ENCODE measurements around the gene SERPINE3.

SERPINE3 gene

DNA sequence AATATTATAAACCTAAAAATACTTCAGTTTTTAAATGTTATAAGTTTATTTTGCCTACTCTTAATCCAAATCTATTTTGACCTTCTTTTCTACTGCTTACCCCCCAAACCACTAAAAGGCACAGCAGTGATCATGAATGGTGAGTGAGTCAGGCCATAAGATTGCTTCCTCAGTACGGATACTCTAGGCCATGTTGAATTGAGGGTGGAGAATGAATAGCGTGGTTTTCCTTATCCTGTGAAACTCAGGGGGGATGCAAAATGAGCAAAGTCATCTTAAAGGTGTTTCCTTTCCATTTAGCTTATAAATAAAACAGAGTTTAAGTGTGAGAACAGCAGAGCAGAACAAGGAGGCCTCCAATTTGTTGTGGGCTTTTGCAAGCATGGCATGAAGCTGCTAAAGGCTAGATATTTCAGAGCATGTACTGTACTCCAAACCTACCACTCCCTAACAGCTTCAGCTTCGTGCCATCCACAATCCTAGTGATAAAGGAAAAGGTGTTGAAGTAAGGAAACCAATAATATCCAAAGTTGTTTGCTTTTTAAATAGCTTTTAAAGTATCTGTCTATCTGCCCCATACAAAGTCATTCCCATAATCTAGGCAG, 25.0 kb downstream of the SERPINE3 start:
- DNase-seq = no peak

DNA sequence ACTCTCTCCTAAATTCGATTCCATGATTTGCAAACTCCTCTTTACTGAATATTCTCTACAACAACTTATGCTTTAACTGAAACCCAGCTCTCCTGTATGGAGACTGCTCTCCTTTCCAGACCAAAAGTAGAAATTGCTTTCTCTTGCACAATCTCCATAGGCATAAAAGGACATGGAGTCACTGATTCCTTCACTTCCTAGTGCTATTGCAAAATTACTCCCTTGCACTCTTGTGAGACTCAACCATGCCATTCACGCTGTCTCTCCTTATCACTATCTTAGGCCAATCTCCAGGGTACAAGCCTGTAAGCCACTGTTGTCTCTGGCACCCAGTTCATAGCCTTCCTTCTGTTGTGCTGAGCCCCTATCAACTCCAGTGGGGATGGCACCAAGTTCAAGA, 30.6 kb downstream of the SERPINE3 start:
- DNase-seq = no peak

DNA sequence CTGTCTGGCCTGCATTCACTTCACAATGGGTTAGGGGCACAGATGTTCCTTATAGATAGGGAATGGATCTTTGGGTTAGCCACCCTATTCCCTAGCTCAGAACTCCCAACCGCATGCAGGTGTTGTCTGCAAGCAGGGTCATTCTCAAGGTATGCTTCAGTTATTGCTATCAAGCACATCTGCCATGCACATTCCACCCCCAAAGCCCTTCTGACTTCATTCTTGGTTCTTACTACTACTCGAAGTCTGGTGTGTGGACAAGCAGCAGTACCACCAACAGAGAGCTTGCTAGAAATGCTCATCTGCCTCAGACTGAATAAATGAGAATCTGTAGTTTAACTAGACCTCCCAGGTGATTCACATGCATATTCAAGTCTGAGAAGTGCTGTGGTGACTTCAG, 31.3 kb downstream of the SERPINE3 start:
- no peak for DNase-seq

DNA sequence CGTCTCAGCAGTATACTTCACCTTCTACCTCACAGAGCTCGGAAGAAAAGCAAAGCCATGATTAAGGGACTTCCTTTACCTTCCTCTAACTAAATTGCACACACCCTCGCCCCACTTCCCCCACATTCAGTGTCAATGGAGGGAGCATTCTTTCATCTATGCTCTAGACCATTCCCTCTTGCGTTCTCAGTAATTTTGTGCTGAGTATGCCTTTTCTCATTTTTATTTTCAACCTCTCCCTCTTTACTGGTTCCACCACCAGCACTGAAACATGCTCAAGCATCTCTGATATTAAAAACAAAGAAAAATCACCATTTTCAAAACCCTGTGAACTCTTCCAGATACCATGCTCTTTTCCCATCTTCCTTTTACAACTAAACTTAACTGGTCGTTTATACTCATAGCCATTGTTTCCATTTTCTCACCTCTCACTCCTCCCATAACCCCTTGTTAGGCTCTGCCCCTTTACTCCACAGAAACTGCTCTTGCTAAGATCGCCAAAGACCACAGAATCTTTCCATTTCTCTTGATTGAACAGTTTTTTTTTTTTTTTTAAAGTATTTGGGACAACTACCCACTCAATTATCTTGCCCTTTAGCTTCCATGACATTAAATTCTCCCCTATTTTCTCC, 32.4 kb downstream of the SERPINE3 start:
- no peak for DNase-seq

DNA sequence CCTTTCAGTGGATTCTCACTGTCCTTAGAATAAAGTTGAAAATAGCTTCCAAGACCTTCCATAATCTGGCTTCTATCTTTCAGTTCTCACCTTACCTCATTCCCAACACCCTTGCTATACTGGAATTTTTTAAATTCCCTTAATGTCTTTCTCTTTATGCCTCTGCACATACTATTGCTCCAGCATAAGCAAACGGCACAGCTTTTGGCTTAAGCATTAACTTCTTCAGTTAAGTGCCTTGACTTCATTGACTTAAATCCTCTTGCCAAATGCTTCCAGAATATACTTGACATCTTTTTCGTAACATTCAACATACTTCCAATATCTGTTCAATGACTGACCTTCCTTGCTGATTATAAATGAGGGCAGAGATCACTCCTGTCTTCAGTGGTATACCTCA, 34.0 kb downstream of the SERPINE3 start:
- no peak for DNase-seq

DNA sequence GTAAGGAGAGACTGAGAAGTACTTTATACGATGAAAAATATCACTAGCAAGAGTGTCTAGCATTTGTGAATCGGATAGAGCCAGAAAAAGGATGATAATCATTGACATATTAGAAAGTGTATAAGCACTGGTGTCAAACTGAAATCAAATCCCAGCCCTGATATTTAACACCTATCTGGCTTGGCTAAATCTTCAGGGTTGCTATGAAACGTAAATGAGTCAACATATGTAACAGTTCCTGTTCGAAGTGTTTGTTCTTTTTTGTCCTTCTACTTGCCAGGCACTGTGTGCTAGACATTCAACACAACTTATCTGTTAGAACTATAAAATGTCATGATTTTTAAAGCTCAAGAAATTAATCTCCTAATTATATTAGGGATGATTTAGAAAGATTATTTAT, 40.8 kb downstream of the SERPINE3 start:
- DNase-seq = no peak

GRCh38 chr13:51385114-51385513, 45.6 kb downstream of the SERPINE3 start:
- DNase-seq = no peak

GRCh38 chr13:51394724-51395123, 55.2 kb downstream of the SERPINE3 start:
- no peak for DNase-seq

DNA sequence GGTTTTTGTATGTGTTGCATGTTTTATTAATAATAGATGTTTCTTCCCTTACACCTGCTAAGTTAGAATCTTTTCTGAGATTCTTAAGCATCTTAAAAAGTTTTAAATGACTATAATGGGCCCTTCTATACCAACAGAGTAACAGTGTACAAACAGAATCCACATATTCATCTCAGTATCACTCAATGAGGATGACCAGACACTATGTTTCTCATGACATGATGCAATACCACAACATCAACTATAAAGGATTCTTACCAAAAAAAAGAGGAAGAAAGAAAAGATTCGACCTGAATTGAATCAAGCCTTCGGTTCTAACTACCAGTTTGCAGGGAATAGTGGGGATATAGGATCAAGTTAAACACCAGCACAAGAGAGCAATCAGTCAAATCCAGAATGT, 56.9 kb downstream of the SERPINE3 start:
- DNase-seq = no peak

DNA sequence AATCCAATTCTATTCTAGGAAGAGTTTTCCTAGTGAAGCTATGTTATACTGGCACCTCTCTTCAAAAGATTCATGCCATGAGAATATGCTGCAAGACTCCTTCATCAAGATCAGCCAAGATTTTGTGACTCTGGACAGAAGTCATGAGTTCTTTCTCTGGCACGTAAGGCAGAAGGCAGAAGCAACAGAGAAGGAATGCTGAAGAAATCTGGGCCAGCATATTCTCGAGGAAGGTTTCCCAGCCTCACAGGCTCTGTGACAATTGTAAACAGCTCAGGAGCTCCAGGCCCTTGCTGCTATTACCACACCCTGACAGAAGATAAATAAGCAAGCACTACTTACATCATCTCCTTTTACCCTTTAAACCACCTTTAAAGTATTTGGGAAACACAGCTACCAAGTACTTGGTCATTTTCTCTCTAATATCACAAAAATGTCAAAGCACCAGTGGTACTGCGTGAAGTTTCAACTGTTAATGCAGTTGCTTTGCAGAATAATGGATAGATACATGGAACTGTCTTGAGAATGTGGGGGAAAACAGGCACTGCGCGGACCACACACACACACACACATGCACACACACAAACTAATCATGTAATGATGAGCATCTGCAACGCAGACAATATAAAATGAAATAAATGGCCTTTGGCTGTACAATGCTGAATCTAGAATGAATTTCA, 57.9 kb downstream of the SERPINE3 start:
- DNase-seq = no peak

DNA sequence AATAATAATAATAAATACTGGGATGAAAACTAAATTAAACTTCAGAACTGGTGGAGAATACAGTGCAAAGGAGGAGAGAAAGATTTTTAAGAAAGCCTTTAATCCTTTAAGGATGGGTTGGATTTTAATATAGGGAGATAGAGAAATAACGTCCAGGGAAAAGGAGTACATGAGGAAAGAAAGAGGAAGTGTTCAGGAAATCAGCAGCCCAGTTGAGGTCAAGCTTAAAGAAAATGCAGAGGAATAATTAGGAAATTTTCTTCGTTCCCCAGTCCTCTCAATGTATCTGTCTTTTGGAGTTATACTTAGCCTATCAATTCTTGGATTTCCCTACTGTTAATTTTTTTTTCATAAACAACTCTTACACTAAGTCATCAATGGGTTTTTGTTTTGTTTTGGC, 65.7 kb downstream of the SERPINE3 start:
- no peak for DNase-seq

GRCh38 chr13:51412431-51412830, 72.9 kb downstream of the SERPINE3 start:
- DNase-seq = no peak

Measured in hippocampal formation (tissue), 2 donors.